ENCODE data around the gene PSME3IP1.
"Not testable (repeated sequence)": the region's sequence is repeated elsewhere in the genome, so short reads cannot be mapped to it uniquely, and the experiment has no call there.

Gene PSME3IP1

GRCh38 chr16:57123216-57123973, 62.4 kb downstream of the PSME3IP1 start:
- DNase-seq: no peak

DNA sequence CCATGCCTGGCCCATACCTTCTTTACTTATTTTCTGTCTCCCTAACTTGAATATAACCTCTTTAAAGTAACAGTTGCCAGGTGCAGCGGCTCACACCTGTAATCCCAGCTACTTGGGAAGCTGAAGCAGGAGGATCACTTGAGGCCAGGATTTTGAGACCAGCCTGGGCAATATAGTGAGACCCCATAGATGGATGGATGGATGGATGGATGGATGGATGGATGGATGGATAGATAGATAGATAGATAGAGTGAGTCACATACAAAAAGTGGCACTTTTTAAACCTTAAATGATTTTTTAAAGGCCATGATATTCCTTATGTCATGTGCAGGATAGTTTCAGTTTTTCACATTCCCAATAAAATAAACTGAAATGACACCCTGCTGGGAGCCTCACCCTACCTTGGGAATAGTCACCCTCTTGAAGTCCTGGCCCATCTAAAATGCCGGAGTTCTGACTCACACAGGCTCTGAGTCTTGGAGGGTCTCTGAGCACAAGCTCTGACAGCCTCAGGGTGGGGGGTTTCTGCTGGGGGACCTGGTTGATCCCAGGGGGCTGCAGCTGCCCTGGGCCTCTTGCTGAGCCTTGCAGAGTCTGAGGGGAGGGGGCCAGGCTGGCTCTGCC, 67.3 kb downstream of the PSME3IP1 start:
- no peak for DNase-seq

DNA sequence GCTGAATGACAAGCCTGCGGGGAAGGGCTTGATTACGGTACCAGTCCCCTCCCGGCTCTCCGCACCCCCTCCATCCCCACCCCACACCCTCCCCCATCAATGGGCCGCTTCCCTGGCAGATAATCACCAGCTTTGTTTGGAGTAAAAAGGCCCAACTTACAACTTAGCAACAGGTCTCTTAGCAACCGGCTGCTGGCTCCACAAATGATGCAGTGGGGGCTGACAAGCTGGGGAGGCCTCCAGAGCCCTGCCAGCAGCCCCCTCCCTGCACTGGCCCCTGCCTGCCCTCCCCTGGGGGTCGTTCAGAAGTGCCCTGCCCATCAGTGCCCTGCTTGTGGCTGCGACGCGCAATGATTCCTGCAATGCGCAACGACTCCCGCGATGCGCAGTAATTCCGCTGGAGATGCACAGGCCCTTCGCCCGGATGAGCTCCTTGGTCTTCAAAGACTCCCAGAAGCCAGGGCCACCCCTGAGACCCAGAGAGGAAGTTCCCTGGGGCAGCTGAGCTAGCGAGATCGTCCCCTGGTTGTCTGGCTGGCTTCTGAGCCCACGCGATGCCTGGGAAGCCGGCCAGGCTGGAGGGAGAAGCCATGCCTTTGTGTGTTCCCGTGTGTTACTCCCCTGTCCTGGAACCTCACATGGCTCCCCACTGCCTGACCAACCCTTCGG, 70.2 kb downstream of the PSME3IP1 start:
- DNase-seq: no peak

GRCh38 chr16:57115168-57115513, 70.7 kb downstream of the PSME3IP1 start:
- DNase-seq: no peak

GRCh38 chr16:57113664-57114063, 72.2 kb downstream of the PSME3IP1 start:
- DNase-seq: no peak

GRCh38 chr16:57113042-57113453, 72.8 kb downstream of the PSME3IP1 start:
- no peak for DNase-seq

DNA sequence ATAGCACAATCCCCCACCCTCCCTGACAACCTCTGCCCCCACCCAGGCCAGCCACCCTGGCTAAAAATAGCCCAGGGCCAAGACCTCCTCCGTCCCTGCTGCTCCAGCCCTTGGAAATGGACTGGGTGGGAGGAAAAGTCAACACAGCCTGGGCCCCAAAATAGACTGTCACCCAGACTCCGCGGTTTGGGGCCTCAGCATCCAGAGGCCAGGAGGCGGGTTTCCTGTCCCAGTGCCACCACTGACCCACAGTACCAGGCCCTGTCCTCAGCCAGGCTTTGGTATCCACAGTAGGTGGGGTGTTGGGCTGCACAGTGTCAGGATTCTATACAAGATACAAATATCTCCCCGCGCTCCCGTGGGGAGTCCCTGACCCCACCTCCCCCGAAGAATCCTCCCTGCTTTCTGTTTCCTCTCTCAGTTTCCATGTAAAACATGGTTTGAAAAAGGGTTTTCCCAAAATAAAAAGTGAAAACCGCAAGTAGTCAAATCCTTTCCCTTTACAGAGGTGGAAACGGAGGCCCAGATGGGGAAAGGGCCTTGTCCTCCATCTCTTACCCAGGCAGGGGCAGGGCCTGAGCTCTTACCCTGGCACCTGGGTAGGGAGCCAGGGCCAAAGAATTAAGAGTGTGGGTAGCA, 73.3 kb downstream of the PSME3IP1 start:
- no peak for DNase-seq

GRCh38 chr16:57111420-57111819, 74.4 kb downstream of the PSME3IP1 start:
- DNase-seq: no peak

DNA sequence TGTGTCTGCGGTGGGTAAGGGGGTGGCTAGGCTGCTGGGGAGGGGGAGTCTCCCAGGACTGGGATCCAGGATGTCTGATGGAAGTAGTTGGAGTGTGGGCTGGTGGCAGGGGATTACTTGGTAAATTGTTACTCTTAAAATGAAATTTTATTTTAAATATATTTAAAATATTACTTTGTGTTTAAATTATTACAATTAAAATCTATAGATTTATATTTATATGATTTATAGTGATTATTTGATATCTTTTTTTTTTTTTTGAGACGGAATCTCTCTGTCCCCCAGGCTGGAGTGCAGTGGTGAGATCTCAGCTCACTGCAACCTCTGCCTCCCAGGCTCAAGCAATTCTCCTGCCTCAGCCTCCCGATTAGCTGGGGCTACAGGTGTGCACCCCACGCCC, 74.9 kb downstream of the PSME3IP1 start:
- no peak for DNase-seq

- DNase-seq: not testable (repeated sequence)
These were observed 76.4 kb downstream of the PSME3IP1 start for GRCh38 chr16:57109259-57110105.

- DNase-seq: no peak
These were observed 77.4 kb downstream of the PSME3IP1 start for GRCh38 chr16:57108432-57108831.

- DNase-seq: no peak
These were observed 78.4 kb downstream of the PSME3IP1 start for GRCh38 chr16:57107321-57107922.

DNA sequence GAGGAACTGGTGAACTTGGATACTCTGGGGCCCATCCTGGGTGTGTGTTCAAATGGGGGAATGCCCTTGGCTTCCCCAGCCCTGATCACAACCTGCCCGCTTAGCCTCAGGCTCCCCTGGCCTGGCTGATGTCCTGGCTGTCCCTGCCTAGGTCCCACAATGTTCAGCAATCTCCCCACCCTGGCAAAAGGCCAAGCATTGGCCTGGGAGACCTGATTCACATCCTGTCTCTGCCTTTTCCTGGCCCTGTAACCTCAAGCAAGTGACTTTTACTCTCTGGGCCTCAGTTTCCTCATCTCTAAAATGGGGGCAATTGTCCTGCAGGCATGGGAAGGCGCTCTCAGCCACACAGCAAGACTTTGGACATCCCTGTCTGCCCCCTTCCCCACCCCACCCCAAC, 79.1 kb downstream of the PSME3IP1 start:
- no peak for DNase-seq

- no peak for DNase-seq
These were observed 80.7 kb downstream of the PSME3IP1 start for GRCh38 chr16:57105184-57105583.

- DNase-seq: no peak
These were observed 81.1 kb downstream of the PSME3IP1 start for GRCh38 chr16:57104706-57105105.

GRCh38 chr16:57102888-57103851, 82.7 kb downstream of the PSME3IP1 start:
- DNase-seq: no peak
